ENCODE data around the gene ADAP1. TPM values are rescaled to one million over a fixed set of nuclear protein-coding genes. Genes with fewer than 3 reads are reported as not detected.
A peak's percentile ranks its signal among the peaks of the same experiment; 100 is the strongest.

The ADAP1 gene
- total RNA-seq, 2 experiments from 2014 or later = 2.4 to 7.0 TPM

GRCh38 chr7:963236-964078, 9.0 kb upstream of the ADAP1 start:
- Histone ChIP-seq H3K4me3 (ENCODE audit: low read depth, low read length, poor library complexity, severe bottlenecking) (no peak overlapping the region), H3K9me2 (ENCODE audit: insufficient read depth, low read length) (no peaks in the 10 kb centered on the region), H2AFZ (ENCODE audit: low read length) (no peak overlapping the region), H3K79me2 (ENCODE audit: insufficient read depth, low read depth, low read length) (no peaks in the 10 kb centered on the region), H3K4me1 (ENCODE audit: insufficient read depth, low read length, poor library complexity, severe bottlenecking) (peaks cover 38% of the 10 kb centered on the region), H3K36me3 (ENCODE audit: insufficient read depth, low read length) (peaks cover 23% of the 10 kb centered on the region), H3K9me3 (ENCODE audit: low read length) (no peaks in the 10 kb centered on the region), H3K27ac (ENCODE audit: low read depth, low read length, poor library complexity, severe bottlenecking) (peak overlapping the region; percentile 46), H4K20me1 (ENCODE audit: insufficient read depth, low read length) (no peaks in the 10 kb centered on the region), H3K4me2 (ENCODE audit: low read length) (peak overlapping the region; percentile 42)
- peak; percentile 60 for DNase-seq (ENCODE audit: low spot score)
- CTCF ChIA-PET (ENCODE audit: unreplicated experiment) = no interaction called here
- intact Hi-C loops (cut with micrococcal nuclease; ENCODE audit: unreplicated experiment) = no loop called here
- TF ChIP-seq EZH2phosphoT487 (IDR thresholded peaks at IDR 0.05; ENCODE audit: borderline replicate concordance, low read depth, low read length) = no peak
- TF ChIP-seq, protein P1, sequence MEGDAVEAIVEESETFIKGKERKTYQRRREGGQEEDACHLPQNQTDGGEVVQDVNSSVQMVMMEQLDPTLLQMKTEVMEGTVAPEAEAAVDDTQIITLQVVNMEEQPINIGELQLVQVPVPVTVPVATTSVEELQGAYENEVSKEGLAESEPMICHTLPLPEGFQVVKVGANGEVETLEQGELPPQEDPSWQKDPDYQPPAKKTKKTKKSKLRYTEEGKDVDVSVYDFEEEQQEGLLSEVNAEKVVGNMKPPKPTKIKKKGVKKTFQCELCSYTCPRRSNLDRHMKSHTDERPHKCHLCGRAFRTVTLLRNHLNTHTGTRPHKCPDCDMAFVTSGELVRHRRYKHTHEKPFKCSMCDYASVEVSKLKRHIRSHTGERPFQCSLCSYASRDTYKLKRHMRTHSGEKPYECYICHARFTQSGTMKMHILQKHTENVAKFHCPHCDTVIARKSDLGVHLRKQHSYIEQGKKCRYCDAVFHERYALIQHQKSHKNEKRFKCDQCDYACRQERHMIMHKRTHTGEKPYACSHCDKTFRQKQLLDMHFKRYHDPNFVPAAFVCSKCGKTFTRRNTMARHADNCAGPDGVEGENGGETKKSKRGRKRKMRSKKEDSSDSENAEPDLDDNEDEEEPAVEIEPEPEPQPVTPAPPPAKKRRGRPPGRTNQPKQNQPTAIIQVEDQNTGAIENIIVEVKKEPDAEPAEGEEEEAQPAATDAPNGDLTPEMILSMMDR (conservative IDR thresholded peaks at IDR 0.05; ENCODE audit: low read length) = no peak
- BruUV-seq (replicated peaks) = no TSS peak
- POLR2A ChIA-PET = interaction anchor here (1.5 kb wide), 1 partner anchor 9 kb away, joined by 5 read pairs; no protein-coding TSS in a partner anchor

GRCh38 chr7:962401-963081, 8.1 kb upstream of the ADAP1 start:
- H3K27ac ChIP-seq (ENCODE audit: low read depth, low read length, poor library complexity, severe bottlenecking) = no peak overlapping the region
- CTCF ChIA-PET (ENCODE audit: unreplicated experiment) = no interaction called here
- intact Hi-C loops (cut with micrococcal nuclease; ENCODE audit: unreplicated experiment) = no loop called here
- POLR2A ChIA-PET = interaction anchor here (1.5 kb wide), 1 partner anchor 10 kb away, joined by 5 read pairs; no protein-coding TSS in a partner anchor
- TF ChIP-seq EZH2phosphoT487 (IDR thresholded peaks at IDR 0.05; ENCODE audit: borderline replicate concordance, low read depth, low read length) = no peak
- TF ChIP-seq, protein P1 (conservative IDR thresholded peaks at IDR 0.05; ENCODE audit: low read length) = no peak
- no peaks in the 10 kb centered on the region for H4K20me1 ChIP-seq (ENCODE audit: insufficient read depth, low read length)
- peaks cover 38% of the 10 kb centered on the region for H3K4me1 ChIP-seq (ENCODE audit: insufficient read depth, low read length, poor library complexity, severe bottlenecking)
- no peaks in the 10 kb centered on the region for H3K9me2 ChIP-seq (ENCODE audit: insufficient read depth, low read length)
- no peak for DNase-seq (ENCODE audit: low spot score)
- no peak overlapping the region for H3K4me2 ChIP-seq (ENCODE audit: low read length)
- no peak overlapping the region for H2AFZ ChIP-seq (ENCODE audit: low read length)
- H3K79me2 ChIP-seq (ENCODE audit: insufficient read depth, low read depth, low read length) = no peaks in the 10 kb centered on the region
- no peak overlapping the region for H3K4me3 ChIP-seq (ENCODE audit: low read depth, low read length, poor library complexity, severe bottlenecking)
- H3K36me3 ChIP-seq (ENCODE audit: insufficient read depth, low read length) = peaks cover 14% of the 10 kb centered on the region
- BruUV-seq (replicated peaks) = no TSS peak
- H3K9me3 ChIP-seq (ENCODE audit: low read length) = no peaks in the 10 kb centered on the region

All from OCI-LY7 (cell line).